ENCODE measurements around the gene ZNF77. TPM values are rescaled to one million over a fixed set of nuclear protein-coding genes. Genes with fewer than 3 reads are reported as not detected.

The ZNF77 gene
- polyA plus RNA-seq, 1 donor from 2014 or later = 13.0 TPM

DNA sequence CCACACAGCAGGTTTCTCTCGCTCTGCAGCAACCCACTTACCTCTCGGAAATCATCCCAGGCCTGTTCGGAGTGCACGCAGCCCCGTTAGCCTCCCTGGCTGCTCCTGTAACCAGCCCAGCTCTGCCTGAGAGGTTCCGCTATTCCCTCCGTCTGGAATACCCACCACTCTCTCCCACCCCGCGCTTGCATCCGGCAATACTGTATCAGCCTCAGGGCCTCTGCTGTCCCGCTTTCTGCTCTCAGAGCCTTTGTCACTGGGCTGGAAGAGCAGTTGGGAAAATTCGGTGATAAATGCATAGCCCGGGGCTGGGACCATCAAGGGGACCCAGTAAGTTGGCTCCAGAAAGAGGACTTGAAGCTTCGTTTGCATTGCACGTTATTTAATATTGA is 31.8 kb upstream of the ZNF77 start:
- H3K27me3 ChIP-seq (ENCODE audit: insufficient read depth, low read depth, low read length) = peaks cover 70% of the 10 kb centered on the region
- H3K4me2 ChIP-seq (ENCODE audit: low read length) = peak overlapping the region; percentile 94

DNA sequence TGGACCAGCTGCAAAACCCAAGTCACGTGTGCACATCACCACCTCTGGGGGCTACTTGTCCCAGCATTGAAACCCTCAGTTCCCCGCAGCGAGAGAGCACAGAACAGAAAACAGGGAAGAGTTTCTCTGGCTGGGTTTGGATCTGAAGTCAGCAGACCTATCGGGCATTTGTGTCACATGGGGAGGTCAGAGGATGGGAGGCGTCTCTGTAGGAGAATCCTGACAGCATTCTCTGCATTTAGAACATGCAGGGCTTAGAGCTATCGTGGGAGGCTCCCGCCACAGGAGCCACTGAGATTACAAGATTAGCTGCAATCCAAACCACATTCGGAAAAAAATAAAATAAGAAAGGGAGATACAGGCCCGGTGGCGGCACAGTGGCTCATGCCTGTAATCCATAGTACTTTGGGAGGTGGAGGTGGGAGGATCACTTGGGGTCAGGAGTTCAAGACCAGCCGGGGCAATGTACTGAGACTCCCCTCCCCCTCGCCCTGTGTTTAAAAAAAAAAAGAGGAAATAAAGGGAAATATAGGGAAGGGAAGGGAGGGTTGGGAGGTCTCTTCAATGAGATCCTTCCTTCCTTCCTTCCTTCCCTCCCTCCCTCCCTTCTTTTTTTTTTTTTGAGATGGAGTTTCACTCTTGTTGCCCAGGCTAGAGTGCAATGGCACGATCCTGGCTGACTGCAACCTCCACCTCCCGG is 29.7 kb upstream of the ZNF77 start:
- Histone ChIP-seq H3K9me3 (ENCODE audit: low read length) (no peaks in the 10 kb centered on the region), H3K9me2 (ENCODE audit: insufficient read depth, low read length) (no peaks in the 10 kb centered on the region), H3K27ac (ENCODE audit: low read length) (no peak overlapping the region), H3K27me3 (ENCODE audit: insufficient read depth, low read depth, low read length) (peaks cover 57% of the 10 kb centered on the region), H2AFZ (ENCODE audit: low read depth, low read length) (no peak overlapping the region), H3K4me2 (ENCODE audit: low read length) (no peak overlapping the region), H4K20me1 (ENCODE audit: insufficient read depth) (no peaks in the 10 kb centered on the region), H3F3A (ENCODE audit: insufficient read depth, low read length, poor library complexity, severe bottlenecking) (no peaks in the 10 kb centered on the region), H3K79me2 (replicated peaks; ENCODE audit: insufficient read depth, low read length) (no peaks in the 10 kb centered on the region), H3K36me3 (ENCODE audit: insufficient read depth, low read length) (no peaks in the 10 kb centered on the region), H3K9ac (ENCODE audit: low read length) (no peak overlapping the region), H3K4me3 (ENCODE audit: low read length) (no peak overlapping the region)
- TF ChIP-seq RAD21 (conservative IDR thresholded peaks at IDR 0.05) (no peak), SMC3 (conservative IDR thresholded peaks at IDR 0.05; ENCODE audit: poor library complexity) (no peak), EZH2 (IDR thresholded peaks at IDR 0.05; ENCODE audit: borderline replicate concordance, insufficient read depth, low read length, poor library complexity, severe bottlenecking) (no peak), TAF1 (IDR thresholded peaks at IDR 0.05; ENCODE audit: low read depth) (no peak), MXI1 (conservative IDR thresholded peaks at IDR 0.05; ENCODE audit: poor library complexity, severe bottlenecking) (no peak), EP300 (conservative IDR thresholded peaks at IDR 0.05; ENCODE audit: poor library complexity, severe bottlenecking) (no peak), POLR2AphosphoS5 (IDR thresholded peaks at IDR 0.05) (no peak)
- TF ChIP-seq, protein P1, sequence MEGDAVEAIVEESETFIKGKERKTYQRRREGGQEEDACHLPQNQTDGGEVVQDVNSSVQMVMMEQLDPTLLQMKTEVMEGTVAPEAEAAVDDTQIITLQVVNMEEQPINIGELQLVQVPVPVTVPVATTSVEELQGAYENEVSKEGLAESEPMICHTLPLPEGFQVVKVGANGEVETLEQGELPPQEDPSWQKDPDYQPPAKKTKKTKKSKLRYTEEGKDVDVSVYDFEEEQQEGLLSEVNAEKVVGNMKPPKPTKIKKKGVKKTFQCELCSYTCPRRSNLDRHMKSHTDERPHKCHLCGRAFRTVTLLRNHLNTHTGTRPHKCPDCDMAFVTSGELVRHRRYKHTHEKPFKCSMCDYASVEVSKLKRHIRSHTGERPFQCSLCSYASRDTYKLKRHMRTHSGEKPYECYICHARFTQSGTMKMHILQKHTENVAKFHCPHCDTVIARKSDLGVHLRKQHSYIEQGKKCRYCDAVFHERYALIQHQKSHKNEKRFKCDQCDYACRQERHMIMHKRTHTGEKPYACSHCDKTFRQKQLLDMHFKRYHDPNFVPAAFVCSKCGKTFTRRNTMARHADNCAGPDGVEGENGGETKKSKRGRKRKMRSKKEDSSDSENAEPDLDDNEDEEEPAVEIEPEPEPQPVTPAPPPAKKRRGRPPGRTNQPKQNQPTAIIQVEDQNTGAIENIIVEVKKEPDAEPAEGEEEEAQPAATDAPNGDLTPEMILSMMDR (IDR thresholded peaks at IDR 0.05; ENCODE audit: poor library complexity, severe bottlenecking) = no peak
- TF ChIP-seq, protein P2, sequence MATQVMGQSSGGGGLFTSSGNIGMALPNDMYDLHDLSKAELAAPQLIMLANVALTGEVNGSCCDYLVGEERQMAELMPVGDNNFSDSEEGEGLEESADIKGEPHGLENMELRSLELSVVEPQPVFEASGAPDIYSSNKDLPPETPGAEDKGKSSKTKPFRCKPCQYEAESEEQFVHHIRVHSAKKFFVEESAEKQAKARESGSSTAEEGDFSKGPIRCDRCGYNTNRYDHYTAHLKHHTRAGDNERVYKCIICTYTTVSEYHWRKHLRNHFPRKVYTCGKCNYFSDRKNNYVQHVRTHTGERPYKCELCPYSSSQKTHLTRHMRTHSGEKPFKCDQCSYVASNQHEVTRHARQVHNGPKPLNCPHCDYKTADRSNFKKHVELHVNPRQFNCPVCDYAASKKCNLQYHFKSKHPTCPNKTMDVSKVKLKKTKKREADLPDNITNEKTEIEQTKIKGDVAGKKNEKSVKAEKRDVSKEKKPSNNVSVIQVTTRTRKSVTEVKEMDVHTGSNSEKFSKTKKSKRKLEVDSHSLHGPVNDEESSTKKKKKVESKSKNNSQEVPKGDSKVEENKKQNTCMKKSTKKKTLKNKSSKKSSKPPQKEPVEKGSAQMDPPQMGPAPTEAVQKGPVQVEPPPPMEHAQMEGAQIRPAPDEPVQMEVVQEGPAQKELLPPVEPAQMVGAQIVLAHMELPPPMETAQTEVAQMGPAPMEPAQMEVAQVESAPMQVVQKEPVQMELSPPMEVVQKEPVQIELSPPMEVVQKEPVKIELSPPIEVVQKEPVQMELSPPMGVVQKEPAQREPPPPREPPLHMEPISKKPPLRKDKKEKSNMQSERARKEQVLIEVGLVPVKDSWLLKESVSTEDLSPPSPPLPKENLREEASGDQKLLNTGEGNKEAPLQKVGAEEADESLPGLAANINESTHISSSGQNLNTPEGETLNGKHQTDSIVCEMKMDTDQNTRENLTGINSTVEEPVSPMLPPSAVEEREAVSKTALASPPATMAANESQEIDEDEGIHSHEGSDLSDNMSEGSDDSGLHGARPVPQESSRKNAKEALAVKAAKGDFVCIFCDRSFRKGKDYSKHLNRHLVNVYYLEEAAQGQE (IDR thresholded peaks at IDR 0.05; ENCODE audit: borderline replicate concordance) = no peak

More for the DNA sequence above, 31.8 kb upstream of the ZNF77 start:
- Histone ChIP-seq H2AFZ (ENCODE audit: low read depth, low read length) (no peak overlapping the region), H3K79me2 (replicated peaks; ENCODE audit: insufficient read depth, low read length) (no peaks in the 10 kb centered on the region), H4K20me1 (ENCODE audit: insufficient read depth) (no peaks in the 10 kb centered on the region), H3K27ac (ENCODE audit: low read length) (no peak overlapping the region), H3K9me2 (ENCODE audit: insufficient read depth, low read length) (no peaks in the 10 kb centered on the region), H3K36me3 (ENCODE audit: insufficient read depth, low read length) (no peaks in the 10 kb centered on the region), H3K4me3 (ENCODE audit: low read length) (peak overlapping the region; percentile 62), H3K9ac (ENCODE audit: low read length) (no peak overlapping the region), H3K9me3 (ENCODE audit: low read length) (no peaks in the 10 kb centered on the region), H3F3A (ENCODE audit: insufficient read depth, low read length, poor library complexity, severe bottlenecking) (no peaks in the 10 kb centered on the region)
- TF ChIP-seq POLR2AphosphoS5 (IDR thresholded peaks at IDR 0.05) (no peak), RAD21 (conservative IDR thresholded peaks at IDR 0.05) (no peak), EZH2 (IDR thresholded peaks at IDR 0.05; ENCODE audit: borderline replicate concordance, insufficient read depth, low read length, poor library complexity, severe bottlenecking) (no peak), MXI1 (conservative IDR thresholded peaks at IDR 0.05; ENCODE audit: poor library complexity, severe bottlenecking) (no peak), TAF1 (IDR thresholded peaks at IDR 0.05; ENCODE audit: low read depth) (no peak), SMC3 (conservative IDR thresholded peaks at IDR 0.05; ENCODE audit: poor library complexity) (no peak)
- TF ChIP-seq, protein P2 (IDR thresholded peaks at IDR 0.05; ENCODE audit: borderline replicate concordance) = no peak
- TF ChIP-seq, protein P1 (IDR thresholded peaks at IDR 0.05; ENCODE audit: poor library complexity, severe bottlenecking) = no peak
